ENCODE measurements around the gene CCM2. TPM values are rescaled to one million over a fixed set of nuclear protein-coding genes. Genes with fewer than 3 reads are reported as not detected.

CCM2 gene
- total RNA-seq, 2 experiments from 2014 or later: 58.9 to 89.1 TPM

DNA sequence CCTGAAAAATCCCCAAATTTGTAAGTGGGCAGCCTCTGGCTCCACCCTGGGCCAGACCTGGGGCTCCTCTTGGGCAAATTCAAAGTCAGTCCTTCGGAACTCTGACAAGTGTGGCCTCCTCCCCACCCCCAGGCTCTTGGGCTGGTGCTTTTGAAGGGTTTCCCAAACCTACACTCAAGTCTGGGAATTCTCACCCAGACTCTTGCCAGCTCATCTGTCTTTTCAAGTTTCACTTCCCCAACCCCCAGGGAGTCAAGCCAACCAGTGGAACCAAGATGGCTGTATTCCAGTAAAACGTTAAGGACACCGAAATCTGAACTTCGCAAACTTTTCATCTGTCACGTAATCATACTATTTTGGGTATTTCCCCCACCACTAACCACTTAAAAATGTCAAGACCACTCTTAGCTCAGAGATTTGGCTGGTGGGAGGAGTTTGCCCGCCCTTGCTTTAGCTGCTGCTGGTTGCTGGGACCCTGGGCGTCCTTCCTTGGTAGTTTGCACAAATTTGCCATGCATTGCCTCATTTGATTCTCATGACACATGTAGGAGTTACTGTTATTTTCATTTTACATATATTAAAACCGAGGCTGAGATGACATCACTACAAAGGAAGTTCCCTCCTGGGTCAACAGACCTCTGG is 19.5 kb upstream of the CCM2 start:
- peak overlapping the region; percentile 67 for H3K4me3 ChIP-seq (ENCODE audit: low read depth, low read length, poor library complexity, severe bottlenecking)
- peaks cover 44% of the 10 kb centered on the region for H3K79me2 ChIP-seq (ENCODE audit: insufficient read depth, low read depth, low read length)
- no peaks in the 10 kb centered on the region for H3K9me3 ChIP-seq (ENCODE audit: low read length)
- peaks cover 82% of the 10 kb centered on the region for H3K36me3 ChIP-seq (ENCODE audit: insufficient read depth, low read length)
- H4K20me1 ChIP-seq (ENCODE audit: insufficient read depth, low read length): peaks cover 24% of the 10 kb centered on the region; the same call in 1 of the 2 replicates
- DNase-seq (ENCODE audit: low spot score): peak; percentile 72
- H3K9me2 ChIP-seq (ENCODE audit: insufficient read depth, low read length): no peaks in the 10 kb centered on the region
- peak overlapping the region; percentile 84 for H3K27ac ChIP-seq (ENCODE audit: low read depth, low read length, poor library complexity, severe bottlenecking)
- peaks cover 86% of the 10 kb centered on the region for H3K4me1 ChIP-seq (ENCODE audit: insufficient read depth, low read length, poor library complexity, severe bottlenecking)
- TF ChIP-seq, protein P1, sequence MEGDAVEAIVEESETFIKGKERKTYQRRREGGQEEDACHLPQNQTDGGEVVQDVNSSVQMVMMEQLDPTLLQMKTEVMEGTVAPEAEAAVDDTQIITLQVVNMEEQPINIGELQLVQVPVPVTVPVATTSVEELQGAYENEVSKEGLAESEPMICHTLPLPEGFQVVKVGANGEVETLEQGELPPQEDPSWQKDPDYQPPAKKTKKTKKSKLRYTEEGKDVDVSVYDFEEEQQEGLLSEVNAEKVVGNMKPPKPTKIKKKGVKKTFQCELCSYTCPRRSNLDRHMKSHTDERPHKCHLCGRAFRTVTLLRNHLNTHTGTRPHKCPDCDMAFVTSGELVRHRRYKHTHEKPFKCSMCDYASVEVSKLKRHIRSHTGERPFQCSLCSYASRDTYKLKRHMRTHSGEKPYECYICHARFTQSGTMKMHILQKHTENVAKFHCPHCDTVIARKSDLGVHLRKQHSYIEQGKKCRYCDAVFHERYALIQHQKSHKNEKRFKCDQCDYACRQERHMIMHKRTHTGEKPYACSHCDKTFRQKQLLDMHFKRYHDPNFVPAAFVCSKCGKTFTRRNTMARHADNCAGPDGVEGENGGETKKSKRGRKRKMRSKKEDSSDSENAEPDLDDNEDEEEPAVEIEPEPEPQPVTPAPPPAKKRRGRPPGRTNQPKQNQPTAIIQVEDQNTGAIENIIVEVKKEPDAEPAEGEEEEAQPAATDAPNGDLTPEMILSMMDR (conservative IDR thresholded peaks at IDR 0.05; ENCODE audit: low read length): no peak
- no peak for TF ChIP-seq EZH2phosphoT487 (IDR thresholded peaks at IDR 0.05; ENCODE audit: borderline replicate concordance, low read depth, low read length)
- CTCF ChIA-PET (ENCODE audit: unreplicated experiment): interaction anchor here (0.9 to 1.4 kb wide), 3 partner anchors 16 to 21 kb away, joined by 3 to 4 read pairs (median 3); no protein-coding TSS in a partner anchor
- no TSS peak for BruUV-seq (replicated peaks)
- intact Hi-C loops (cut with micrococcal nuclease; ENCODE audit: unreplicated experiment): no loop called here
- peak overlapping the region; percentile 94 for H3K4me2 ChIP-seq (ENCODE audit: low read length)
- POLR2A ChIA-PET: interaction anchor here (0.9 to 15.1 kb wide), 5 partner anchors 9 to 77 kb away, joined by 3 to 206 read pairs (median 3); partner anchors contain the start of gene CCM2
- no peak overlapping the region for H2AFZ ChIP-seq (ENCODE audit: low read length)

DNA sequence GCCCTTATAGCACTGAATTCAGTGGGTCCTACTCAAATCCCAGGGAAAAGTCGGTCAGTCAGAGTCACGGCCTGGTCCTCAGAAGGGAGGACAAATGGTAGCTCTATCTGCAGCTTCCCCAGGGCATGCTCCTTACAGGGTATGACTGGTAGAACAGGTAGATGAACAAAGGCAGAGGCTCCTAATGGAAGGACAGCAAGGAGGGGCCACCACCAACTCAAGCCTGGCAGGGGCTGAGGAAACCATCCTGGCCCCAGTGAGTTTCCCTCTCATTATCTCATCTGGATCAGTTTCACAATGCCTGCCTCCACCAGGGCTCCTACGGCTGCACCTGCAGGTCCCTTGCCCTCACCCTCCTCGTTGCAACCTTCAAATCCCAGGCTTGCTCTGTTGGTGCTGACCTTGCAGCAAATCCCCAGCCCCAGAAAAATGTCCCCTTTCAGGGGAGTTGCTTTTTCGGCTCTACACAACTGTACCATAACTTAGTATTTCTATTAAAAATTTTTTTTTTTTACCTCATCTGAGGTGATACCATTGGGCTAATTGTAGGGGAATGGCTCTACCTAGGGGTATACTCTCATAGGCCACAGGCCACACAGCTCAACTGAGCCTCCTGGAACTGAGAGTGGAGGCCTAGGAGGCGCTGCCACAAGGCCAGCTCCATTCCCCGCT is 18.8 kb upstream of the CCM2 start:
- DNase-seq (ENCODE audit: low spot score): no peak

More for the DNA sequence above, 18.8 kb upstream of the CCM2 start:
- BruUV-seq (replicated peaks): no TSS peak
- H3K4me3 ChIP-seq (ENCODE audit: low read depth, low read length, poor library complexity, severe bottlenecking): peak overlapping the region; percentile 67
- peak overlapping the region; percentile 84 for H3K27ac ChIP-seq (ENCODE audit: low read depth, low read length, poor library complexity, severe bottlenecking)
- peaks cover 29% of the 10 kb centered on the region; the same call in 1 of the 2 replicates for H4K20me1 ChIP-seq (ENCODE audit: insufficient read depth, low read length)
- peaks cover 82% of the 10 kb centered on the region for H3K36me3 ChIP-seq (ENCODE audit: insufficient read depth, low read length)
- H2AFZ ChIP-seq (ENCODE audit: low read length): no peak overlapping the region
- H3K9me2 ChIP-seq (ENCODE audit: insufficient read depth, low read length): no peaks in the 10 kb centered on the region
- H3K79me2 ChIP-seq (ENCODE audit: insufficient read depth, low read depth, low read length): peaks cover 50% of the 10 kb centered on the region
- intact Hi-C loops (cut with micrococcal nuclease; ENCODE audit: unreplicated experiment): no loop called here
- ChIA-PET CTCF (ENCODE audit: unreplicated experiment) (interaction anchor here (1.3 to 1.4 kb wide), 2 partner anchors 15 to 21 kb away, joined by 3 to 4 read pairs; no protein-coding TSS in a partner anchor), POLR2A (interaction anchor here (0.9 to 15.1 kb wide), 5 partner anchors 9 to 131 kb away, joined by 3 to 206 read pairs (median 4); partner anchors contain the start of genes CCM2 and TBRG4)
- H3K4me2 ChIP-seq (ENCODE audit: low read length): peak overlapping the region; percentile 94
- H3K9me3 ChIP-seq (ENCODE audit: low read length): no peaks in the 10 kb centered on the region
- no peak for TF ChIP-seq EZH2phosphoT487 (IDR thresholded peaks at IDR 0.05; ENCODE audit: borderline replicate concordance, low read depth, low read length)
- TF ChIP-seq, protein P1 (conservative IDR thresholded peaks at IDR 0.05; ENCODE audit: low read length): peak; percentile 42; the same call in 1 of the 2 replicates
- H3K4me1 ChIP-seq (ENCODE audit: insufficient read depth, low read length, poor library complexity, severe bottlenecking): peaks cover 86% of the 10 kb centered on the region
